Endothelial cell of umbilical vein (primary cell): Measurements from ENCODE around the gene GPR65. TPM values are rescaled to one million over a fixed set of nuclear protein-coding genes. Genes with fewer than 3 reads are reported as not detected.

ENCODE experiments used
- BruUV-seq: library from RNA; stranded (reverse); fragments of 400-500 nt; replicated peaks from 2 replicates; lab custom pipeline; 2021; lab: Mats Ljungman, UMichigan
- CTCF ChIA-PET: fragments of 300-600, 350-600 bp; sonication (Branson Sonifier 250); formaldehyde crosslinking; loops from one replicate; lab custom pipeline; 2021; ENCODE audit warnings: antibody characterized with exemption, inconsistent platforms; lab: Charles Lee
- POLR2A ChIA-PET: fragments of 300-600, 350-600 bp; sonication (Branson Sonifier 250); formaldehyde crosslinking; loops from one replicate; lab custom pipeline; 2021; ENCODE audit warnings: antibody characterized with exemption, inconsistent platforms; lab: Charles Lee
- DNase-seq: peaks from one replicate; pipeline ENCODE4 v3.0.0-alpha.2; 2011; ENCODE audit warnings: low read depth, low spot score
- FAIRE-seq: peaks from 2 replicates; lab custom pipeline; 2011; peaks lifted over from hg19 to GRCh38; lab: Jason Lieb, UNC
- H2AFZ ChIP-seq: 2 replicates; pipeline ENCODE4 v1.6.0; 2012; ENCODE audit warnings: low read depth, low read length, control low read depth, inconsistent platforms
- H3K27ac ChIP-seq: 2 replicates; pipeline ENCODE4 v1.5.1; 2011; ENCODE audit warnings: low read depth, mild to moderate bottlenecking, control low read depth, low read length, moderate library complexity; ENCODE audit not compliant: insufficient read depth
- H3K27me3 ChIP-seq, 2 experiments: 2 replicates each; pipeline versions ENCODE4 v1.6.0 to v1.6.1; 2011; ENCODE audit warnings: low read length in 2 of 2, mixed read lengths in 1 of 2; ENCODE audit not compliant: control insufficient read depth in 2 of 2, insufficient read depth in 2 of 2
- H3K36me3 ChIP-seq, 2 experiments: 2 replicates in 1 of 2; 3 replicates in 1 of 2; pipeline ENCODE4 v1.5.1; 2011; ENCODE audit warnings: low read length in 2 of 2, mild to moderate bottlenecking in 1 of 2, moderate library complexity in 1 of 2; ENCODE audit not compliant: control insufficient read depth in 2 of 2, insufficient read depth in 2 of 2; ENCODE audit errors: extremely low read depth in 1 of 2
- H3K4me1 ChIP-seq: 3 replicates; pipeline ENCODE4 v1.5.1; 2011; ENCODE audit warnings: mild to moderate bottlenecking, low read length; ENCODE audit not compliant: control insufficient read depth, insufficient read depth; ENCODE audit errors: extremely low read depth
- H3K4me2 ChIP-seq: 2 replicates; pipeline ENCODE4 v1.6.1; 2011; ENCODE audit warnings: low read length, control low read depth, mixed read lengths; ENCODE audit not compliant: insufficient read depth
- H3K4me3 ChIP-seq, 3 experiments: fragments of 200-600 bp in 1 of 3; sonication (generic), shearing (Covaris generic) in 1 of 3; replicated peaks in 1 of 3; 2 replicates each; pipeline ENCODE4 v1.5.1; 2011 to 2016; ENCODE audit warnings: control low read depth in 3 of 3, low read length in 3 of 3, mild to moderate bottlenecking in 2 of 3, inconsistent platforms in 1 of 3, low read depth in 1 of 3, moderate library complexity in 1 of 3; ENCODE audit not compliant: insufficient read depth in 1 of 3
- H3K79me2 ChIP-seq: 2 replicates; pipeline ENCODE4 v1.6.0; 2012; ENCODE audit warnings: low read length, inconsistent platforms; ENCODE audit not compliant: control insufficient read depth, insufficient read depth
- H3K9ac ChIP-seq: replicated peaks from 2 replicates; pipeline ENCODE3; 2011; ENCODE audit warnings: low read length, control low read depth; ENCODE audit not compliant: insufficient read depth; ENCODE audit errors: extremely low read depth
- H3K9me1 ChIP-seq: replicated peaks from 3 replicates; pipeline ENCODE4 v1.6.0; 2011; ENCODE audit warnings: mild to moderate bottlenecking, low read length; ENCODE audit not compliant: control insufficient read depth, insufficient read depth; ENCODE audit errors: extremely low read depth
- H3K9me3 ChIP-seq: replicated peaks from 2 replicates; pipeline ENCODE4 v1.5.1; 2012; ENCODE audit warnings: low read length, inconsistent platforms; ENCODE audit not compliant: control insufficient read depth, insufficient read depth
- H4K20me1 ChIP-seq: replicated peaks from 2 replicates; pipeline ENCODE3; 2011; ENCODE audit warnings: mild to moderate bottlenecking, low read length; ENCODE audit not compliant: control insufficient read depth, insufficient read depth; ENCODE audit errors: extremely low read depth
- FOS ChIP-seq: IDR thresholded peaks from 2 replicates; pipeline ENCODE4 v1.6.1; 2011; ENCODE audit warnings: mild to moderate bottlenecking, low read length, moderate library complexity, borderline replicate concordance; ENCODE audit not compliant: insufficient read depth
- dilution Hi-C: fragments of 300-500 bp; cut with MboI; formaldehyde crosslinking; loops from one replicate; pipeline ENCODE4 v1.15.0; 2019; ENCODE audit warnings: low sequenced_read_pairs; ENCODE audit not compliant: extremely low pct_ligation_motif_present
- intact Hi-C: fragments of 100-400 bp; cut with micrococcal nuclease; formaldehyde crosslinking; loops from one replicate; pipeline ENCODE4 v1.10.0; 2022
- polyA plus RNA-seq, 4 experiments: library from polyadenylated mRNA; depleted of rRNA in 3 of 4; stranded (reverse) in 3 of 4; unstranded in 1 of 4; fragments of >200 nt; gene quantifications; 2 replicates each; pipeline versions ENCODE4 v1.2.1 to v1.2.3, GENCODE V29; 2011 to 2012; ENCODE audit warnings: missing spikeins in 1 of 4
- small RNA-seq: library from RNA; depleted of rRNA; stranded (forward); fragments of <200 nt; gene quantifications from one replicate; pipeline ENCODE3, GENCODE V24; 2012; ENCODE audit warnings: low replicate concordance, low read depth; ENCODE audit not compliant: insufficient read depth, insufficient read length
- total RNA-seq: library from RNA; stranded (reverse); gene quantifications from 2 replicates; pipeline ENCODE4 v1.2.3, GENCODE V29; 2021

Gene GPR65
- total and polyA plus RNA-seq, 2 donors (not counting 3 experiments of a cell fraction or from before 2014, with no cell fraction given): 0.03 to 0.07 TPM

DNA sequence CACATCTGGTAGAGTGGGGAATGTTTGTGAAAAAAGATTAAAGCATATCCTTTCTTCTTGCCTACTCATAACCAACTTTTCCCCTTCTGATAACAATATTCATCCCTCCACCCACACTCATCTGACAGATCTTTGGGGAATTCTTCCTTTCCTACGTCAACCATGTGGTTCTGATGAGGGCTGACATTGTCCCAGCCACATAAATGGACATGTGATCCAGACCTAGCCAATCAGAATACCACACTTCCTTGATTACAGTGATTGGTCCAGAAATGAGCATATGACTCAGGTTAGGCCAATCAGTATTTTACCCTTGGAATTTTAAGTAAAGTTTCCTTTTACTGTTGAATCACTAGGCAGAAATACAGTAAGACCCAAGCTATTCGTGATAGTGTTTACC, 58.9 kb downstream of the GPR65 start:
- H2AFZ ChIP-seq: no peak overlapping the region
- dilution Hi-C loops: no loop called here
- no peaks in the 10 kb centered on the region for H3K9me1 ChIP-seq
- H3K4me1 ChIP-seq: no peaks in the 10 kb centered on the region
- H3K9ac ChIP-seq: no peak overlapping the region
- intact Hi-C loops: no loop called here
- no peak overlapping the region for H3K4me3 ChIP-seq
- H3K79me2 ChIP-seq: no peaks in the 10 kb centered on the region
- no peak for TF ChIP-seq FOS
- no peaks in the 10 kb centered on the region for H3K9me3 ChIP-seq
- no peaks in the 10 kb centered on the region for H3K36me3 ChIP-seq
- CTCF ChIA-PET: no interaction called here
- POLR2A ChIA-PET: no interaction called here
- H3K27ac ChIP-seq: no peak overlapping the region
- no peaks in the 10 kb centered on the region for H4K20me1 ChIP-seq
- DNase-seq (no peak), FAIRE-seq (no peak)
- no peak overlapping the region for H3K4me2 ChIP-seq
- no peaks in the 10 kb centered on the region for H3K27me3 ChIP-seq
- no TSS peak for BruUV-seq

Small RNA genes within 50 kb of the gene (small RNA-seq; reads per million reads assigned to genes)
- gene RNU6-835P: not detected

Other genes with a start within 250 kb of the GPR65 start
- 14.2 and 15.0 TPM in 2 replicates for gene GALC, start 12.0 kb upstream of the GPR65 start, total RNA-seq
- gene GALC, start 12.0 kb upstream of the GPR65 start, polyA plus RNA-seq: 11.3 and 12.4 TPM in 2 replicates